Spleen (tissue), 7 donors: ENCODE data around the gene RAD51B.

Source experiments
- POLR2A ChIP-seq, 3 donors: fragments of 450-650 bp; IDR thresholded peaks; one replicate each; pipeline ENCODE4 v1.5.1; 2017; ENCODE audit warnings: antibody characterized with exemption in 3 of 3, mild to moderate bottlenecking in 1 of 3
- TF ChIP-seq, protein P1 (sequence below), 11 experiments: fragments of 200-600 bp in 7 of 11; fragments of 450-650 bp in 4 of 11; sonication (generic) in 4 of 11; IDR thresholded peaks in 8 of 11; conservative IDR thresholded peaks in 3 of 11; 1 replicate in 7 of 11; 2 replicates in 4 of 11; pipeline versions ENCODE4 v1.4.0 to v1.8.0; 2016 to 2021; ENCODE audit warnings: antibody characterized with exemption in 11 of 11, inconsistent platforms in 4 of 11, mild to moderate bottlenecking in 1 of 11
- donor health status: DM: no; HTN: no; CAD: no; lungs with moderate emphysema.
- donor health status: DM: no; HTN: no; CAD: no.
- donor health status: DM: no; HTN: no; CAD: no.

DNA sequence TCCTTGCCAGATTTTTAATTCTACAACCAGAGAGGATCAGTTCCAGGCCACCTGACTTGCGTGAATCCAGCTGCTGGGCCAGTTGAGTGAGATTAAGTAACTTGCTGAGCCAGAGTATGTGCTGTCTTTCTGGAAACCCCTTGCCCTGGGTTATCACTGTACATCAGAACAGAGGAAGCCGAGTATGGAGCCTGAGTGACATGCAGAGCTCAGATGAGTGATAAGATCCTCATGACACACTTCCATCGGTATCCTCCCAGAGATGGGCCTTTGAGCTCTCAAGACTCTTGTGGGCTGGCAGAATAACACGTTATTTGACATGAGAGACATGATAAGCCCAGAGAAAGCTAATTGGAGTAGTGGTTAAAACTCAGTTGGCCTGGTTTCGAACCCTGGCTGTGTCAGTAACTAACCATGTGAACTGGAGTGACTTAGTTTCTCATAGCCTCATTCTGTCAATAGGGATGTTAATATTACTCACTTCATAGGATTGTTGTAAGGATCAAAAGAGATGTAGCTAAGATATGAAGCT, 585.1 kb downstream of the RAD51B start:
- no peak for TF ChIP-seq POLR2A (IDR thresholded peaks at IDR 0.05)
- TF ChIP-seq, protein P1, sequence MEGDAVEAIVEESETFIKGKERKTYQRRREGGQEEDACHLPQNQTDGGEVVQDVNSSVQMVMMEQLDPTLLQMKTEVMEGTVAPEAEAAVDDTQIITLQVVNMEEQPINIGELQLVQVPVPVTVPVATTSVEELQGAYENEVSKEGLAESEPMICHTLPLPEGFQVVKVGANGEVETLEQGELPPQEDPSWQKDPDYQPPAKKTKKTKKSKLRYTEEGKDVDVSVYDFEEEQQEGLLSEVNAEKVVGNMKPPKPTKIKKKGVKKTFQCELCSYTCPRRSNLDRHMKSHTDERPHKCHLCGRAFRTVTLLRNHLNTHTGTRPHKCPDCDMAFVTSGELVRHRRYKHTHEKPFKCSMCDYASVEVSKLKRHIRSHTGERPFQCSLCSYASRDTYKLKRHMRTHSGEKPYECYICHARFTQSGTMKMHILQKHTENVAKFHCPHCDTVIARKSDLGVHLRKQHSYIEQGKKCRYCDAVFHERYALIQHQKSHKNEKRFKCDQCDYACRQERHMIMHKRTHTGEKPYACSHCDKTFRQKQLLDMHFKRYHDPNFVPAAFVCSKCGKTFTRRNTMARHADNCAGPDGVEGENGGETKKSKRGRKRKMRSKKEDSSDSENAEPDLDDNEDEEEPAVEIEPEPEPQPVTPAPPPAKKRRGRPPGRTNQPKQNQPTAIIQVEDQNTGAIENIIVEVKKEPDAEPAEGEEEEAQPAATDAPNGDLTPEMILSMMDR (IDR thresholded peaks at IDR 0.05 in 8 of 11, conservative IDR thresholded peaks at IDR 0.05 in 3 of 11) = no peak
